Peyer's patch (tissue), 4 donors: ENCODE data around the gene TRHDE. TPM values are rescaled to one million over a fixed set of nuclear protein-coding genes. Genes with fewer than 3 reads are reported as not detected.

Experiments used
- DNase-seq, 3 donors: peaks; one replicate each; pipeline ENCODE4 v3.0.0-alpha.2; 2017 to 2019
- H3K27ac ChIP-seq, 4 donors: fragments of 200-600 bp; sonication (generic); one replicate each; pipeline ENCODE4 v1.5.1; 2016 to 2019
- H3K27me3 ChIP-seq, 2 donors: fragments of 200-600 bp; sonication (generic); one replicate each; pipeline ENCODE4 v1.5.1; 2019
- H3K36me3 ChIP-seq, 3 donors: fragments of 200-600 bp; sonication (generic); one replicate each; pipeline ENCODE4 v1.5.1; 2016 to 2019
- H3K4me1 ChIP-seq, 4 donors: fragments of 200-600 bp; sonication (generic); one replicate each; pipeline ENCODE4 v1.5.1; 2016 to 2019
- H3K4me3 ChIP-seq, 4 donors: fragments of 200-600 bp; sonication (generic); 1 replicate in 3 of 4; 2 replicates in 1 of 4; pipeline ENCODE4 v1.5.1; 2016 to 2019; ENCODE audit warnings: mild to moderate bottlenecking in 1 of 4
- H3K9me3 ChIP-seq, 4 donors: fragments of 200-600 bp; sonication (generic); one replicate each; pipeline ENCODE4 v1.5.1; 2016 to 2019; ENCODE audit warnings: mild to moderate bottlenecking in 1 of 4
- POLR2A ChIP-seq, 2 donors: fragments of 450-650 bp; IDR thresholded peaks; one replicate each; pipeline ENCODE4 v1.5.1; 2017; ENCODE audit warnings: antibody characterized with exemption in 2 of 2, mild to moderate bottlenecking in 2 of 2, moderate library complexity in 2 of 2
- total RNA-seq, 4 donors: library from RNA; depleted of rRNA; stranded (reverse); fragments of >200 nt; gene quantifications; one replicate each; pipeline ENCODE4 v1.1.0, GENCODE V29; 2016
- TF ChIP-seq, protein P1 (sequence below), 6 experiments: fragments of 450-650 bp in 4 of 6; fragments of 200-600 bp in 2 of 6; sonication (generic) in 1 of 6; IDR thresholded peaks; one replicate each; pipeline ENCODE4 v1.5.1; 2017 to 2019; ENCODE audit warnings: antibody characterized with exemption in 6 of 6, mild to moderate bottlenecking in 3 of 6, moderate library complexity in 1 of 6

TRHDE gene, protein sequence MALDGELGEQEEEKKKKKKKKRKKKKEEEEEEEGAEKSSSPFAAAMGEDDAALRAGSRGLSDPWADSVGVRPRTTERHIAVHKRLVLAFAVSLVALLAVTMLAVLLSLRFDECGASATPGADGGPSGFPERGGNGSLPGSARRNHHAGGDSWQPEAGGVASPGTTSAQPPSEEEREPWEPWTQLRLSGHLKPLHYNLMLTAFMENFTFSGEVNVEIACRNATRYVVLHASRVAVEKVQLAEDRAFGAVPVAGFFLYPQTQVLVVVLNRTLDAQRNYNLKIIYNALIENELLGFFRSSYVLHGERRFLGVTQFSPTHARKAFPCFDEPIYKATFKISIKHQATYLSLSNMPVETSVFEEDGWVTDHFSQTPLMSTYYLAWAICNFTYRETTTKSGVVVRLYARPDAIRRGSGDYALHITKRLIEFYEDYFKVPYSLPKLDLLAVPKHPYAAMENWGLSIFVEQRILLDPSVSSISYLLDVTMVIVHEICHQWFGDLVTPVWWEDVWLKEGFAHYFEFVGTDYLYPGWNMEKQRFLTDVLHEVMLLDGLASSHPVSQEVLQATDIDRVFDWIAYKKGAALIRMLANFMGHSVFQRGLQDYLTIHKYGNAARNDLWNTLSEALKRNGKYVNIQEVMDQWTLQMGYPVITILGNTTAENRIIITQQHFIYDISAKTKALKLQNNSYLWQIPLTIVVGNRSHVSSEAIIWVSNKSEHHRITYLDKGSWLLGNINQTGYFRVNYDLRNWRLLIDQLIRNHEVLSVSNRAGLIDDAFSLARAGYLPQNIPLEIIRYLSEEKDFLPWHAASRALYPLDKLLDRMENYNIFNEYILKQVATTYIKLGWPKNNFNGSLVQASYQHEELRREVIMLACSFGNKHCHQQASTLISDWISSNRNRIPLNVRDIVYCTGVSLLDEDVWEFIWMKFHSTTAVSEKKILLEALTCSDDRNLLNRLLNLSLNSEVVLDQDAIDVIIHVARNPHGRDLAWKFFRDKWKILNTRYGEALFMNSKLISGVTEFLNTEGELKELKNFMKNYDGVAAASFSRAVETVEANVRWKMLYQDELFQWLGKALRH
- 10 to 100 TPM in 3 of 4 donors, 1 to 10 TPM in 1; 3.3 to 23.8 (median 15.2) TPM for total RNA-seq

DNA sequence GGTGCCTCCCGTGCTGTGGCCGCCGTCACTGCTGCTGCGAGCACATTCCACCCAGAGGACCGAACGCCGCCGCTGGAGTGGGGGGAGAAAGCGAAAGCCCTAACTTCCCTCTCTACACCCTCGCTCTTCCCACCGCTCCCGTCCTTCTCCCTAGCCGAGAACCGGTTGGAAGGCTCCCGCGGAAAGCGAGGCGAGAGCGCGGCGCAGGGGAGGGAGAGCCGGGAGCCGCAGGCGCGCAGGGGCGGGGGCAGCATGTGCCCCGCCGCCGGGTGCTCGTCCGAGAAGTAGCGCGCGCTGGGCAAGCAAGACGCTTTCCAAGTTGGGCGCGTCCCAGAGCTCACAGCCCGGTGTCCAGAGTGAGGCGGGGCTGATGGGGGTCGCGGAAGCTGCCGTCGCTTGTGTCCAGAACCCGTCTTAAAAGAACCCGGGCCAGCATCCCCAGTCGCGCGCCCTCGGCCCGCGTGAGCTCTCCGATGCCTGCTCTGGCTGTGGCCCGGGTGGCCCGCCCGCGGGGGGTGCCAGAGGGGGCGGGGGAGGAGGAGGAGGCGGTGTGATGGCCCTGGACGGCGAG, at the start of gene TRHDE:
TRHDE (plus strand) TSS at position 280 of the 571 bp plus-strand sequence; CDS start at position 554, 274 bp downstream.
- Histone ChIP-seq H3K4me1 (peaks cover 0 to 21% (median 0%) of the 10 kb centered on the region in 4 donors), H3K27me3 (peaks cover 0 to 24% of the 10 kb centered on the region in 2 donors), H3K4me3 (peak within 1 kb of the TSS; percentile 30 to 58 (median 45)), H3K36me3 (no peaks in the 10 kb centered on the region), H3K9me3 (no peaks in the 10 kb centered on the region), H3K27ac (peak within 1 kb of the TSS; percentile 36 to 65 (median 49))
- DNase-seq: peak in 2 of 3 donors; percentile 42 to 52
- TF ChIP-seq, protein P1, sequence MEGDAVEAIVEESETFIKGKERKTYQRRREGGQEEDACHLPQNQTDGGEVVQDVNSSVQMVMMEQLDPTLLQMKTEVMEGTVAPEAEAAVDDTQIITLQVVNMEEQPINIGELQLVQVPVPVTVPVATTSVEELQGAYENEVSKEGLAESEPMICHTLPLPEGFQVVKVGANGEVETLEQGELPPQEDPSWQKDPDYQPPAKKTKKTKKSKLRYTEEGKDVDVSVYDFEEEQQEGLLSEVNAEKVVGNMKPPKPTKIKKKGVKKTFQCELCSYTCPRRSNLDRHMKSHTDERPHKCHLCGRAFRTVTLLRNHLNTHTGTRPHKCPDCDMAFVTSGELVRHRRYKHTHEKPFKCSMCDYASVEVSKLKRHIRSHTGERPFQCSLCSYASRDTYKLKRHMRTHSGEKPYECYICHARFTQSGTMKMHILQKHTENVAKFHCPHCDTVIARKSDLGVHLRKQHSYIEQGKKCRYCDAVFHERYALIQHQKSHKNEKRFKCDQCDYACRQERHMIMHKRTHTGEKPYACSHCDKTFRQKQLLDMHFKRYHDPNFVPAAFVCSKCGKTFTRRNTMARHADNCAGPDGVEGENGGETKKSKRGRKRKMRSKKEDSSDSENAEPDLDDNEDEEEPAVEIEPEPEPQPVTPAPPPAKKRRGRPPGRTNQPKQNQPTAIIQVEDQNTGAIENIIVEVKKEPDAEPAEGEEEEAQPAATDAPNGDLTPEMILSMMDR (IDR thresholded peaks at IDR 0.05): no peak
- no peak for TF ChIP-seq POLR2A (IDR thresholded peaks at IDR 0.05)

DNA sequence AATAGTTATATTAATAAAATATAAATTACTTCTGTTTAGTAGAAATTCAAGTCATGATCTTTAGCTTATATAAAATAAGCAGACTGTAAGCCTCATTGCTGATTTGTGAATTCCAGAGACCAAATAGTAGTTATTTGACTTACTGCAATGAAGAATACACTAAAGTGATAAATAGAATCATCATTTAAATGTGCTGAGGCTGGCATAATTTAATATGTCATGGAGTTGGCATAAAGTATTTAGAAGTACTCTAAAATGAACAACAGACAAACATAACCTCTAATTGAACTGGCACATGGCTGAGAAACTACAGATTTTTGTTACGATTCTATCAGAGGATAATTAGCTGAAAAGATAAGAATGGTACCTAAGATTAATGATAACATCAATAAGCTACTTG, 45.7 kb upstream of the TRHDE start:
- TF ChIP-seq, protein P1 (IDR thresholded peaks at IDR 0.05): no peak
- no peaks in the 10 kb centered on the region for H3K27me3 ChIP-seq
- H3K4me3 ChIP-seq: no peak overlapping the region
- no peaks in the 10 kb centered on the region for H3K4me1 ChIP-seq
- no peak for DNase-seq
- no peak overlapping the region for H3K27ac ChIP-seq
- H3K36me3 ChIP-seq: no peaks in the 10 kb centered on the region
- H3K9me3 ChIP-seq: no peaks in the 10 kb centered on the region

DNA sequence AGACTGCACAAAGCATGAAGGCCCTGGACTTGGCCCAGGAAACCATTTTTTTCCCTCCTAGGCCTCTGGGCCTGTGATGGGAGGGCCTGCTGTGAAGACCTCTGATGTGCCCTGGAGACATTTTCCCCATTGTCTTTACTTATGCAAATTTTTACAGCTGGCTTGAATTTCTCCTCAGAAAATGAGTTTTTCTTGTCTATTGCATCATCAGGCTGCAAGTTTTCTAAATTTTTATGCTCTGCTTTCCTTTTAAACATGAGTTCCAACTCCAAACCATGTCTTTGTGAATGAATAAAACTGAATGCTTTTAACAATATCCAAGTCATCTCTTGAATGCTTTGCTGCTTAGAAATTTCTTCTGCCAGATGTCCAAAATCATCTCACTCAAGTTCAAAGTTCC, 43.7 kb upstream of the TRHDE start:
- H3K36me3 ChIP-seq: no peaks in the 10 kb centered on the region
- no peaks in the 10 kb centered on the region for H3K9me3 ChIP-seq
- DNase-seq: no peak
- TF ChIP-seq, protein P1 (IDR thresholded peaks at IDR 0.05): no peak
- no peaks in the 10 kb centered on the region for H3K4me1 ChIP-seq
- H3K4me3 ChIP-seq: no peak overlapping the region
- H3K27ac ChIP-seq: no peak overlapping the region
- no peaks in the 10 kb centered on the region for H3K27me3 ChIP-seq

DNA sequence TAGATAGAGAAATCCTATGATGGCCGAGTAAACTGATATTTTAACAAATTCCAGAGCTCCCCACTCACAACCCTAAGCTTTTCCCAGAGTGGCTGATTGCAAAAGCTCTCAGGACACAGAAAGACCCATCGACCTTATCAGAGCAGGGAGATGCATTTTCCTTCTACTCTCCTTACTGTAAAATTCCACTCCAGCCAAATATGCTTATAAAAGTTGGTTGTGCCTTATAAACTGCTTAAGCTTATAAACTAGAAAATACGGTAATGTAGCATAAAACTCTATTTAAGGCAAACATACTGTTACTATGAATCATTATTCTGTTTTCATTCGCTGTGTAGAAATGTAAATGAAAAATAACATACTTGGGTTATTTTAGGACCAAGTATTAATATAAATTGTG, 41.6 kb upstream of the TRHDE start:
- no peak for DNase-seq
- no peak overlapping the region for H3K27ac ChIP-seq
- no peaks in the 10 kb centered on the region for H3K9me3 ChIP-seq
- H3K27me3 ChIP-seq: no peaks in the 10 kb centered on the region
- H3K4me3 ChIP-seq: no peak overlapping the region
- no peaks in the 10 kb centered on the region for H3K4me1 ChIP-seq
- TF ChIP-seq, protein P1 (IDR thresholded peaks at IDR 0.05): no peak
- no peak for TF ChIP-seq POLR2A (IDR thresholded peaks at IDR 0.05)
- H3K36me3 ChIP-seq: no peaks in the 10 kb centered on the region

DNA sequence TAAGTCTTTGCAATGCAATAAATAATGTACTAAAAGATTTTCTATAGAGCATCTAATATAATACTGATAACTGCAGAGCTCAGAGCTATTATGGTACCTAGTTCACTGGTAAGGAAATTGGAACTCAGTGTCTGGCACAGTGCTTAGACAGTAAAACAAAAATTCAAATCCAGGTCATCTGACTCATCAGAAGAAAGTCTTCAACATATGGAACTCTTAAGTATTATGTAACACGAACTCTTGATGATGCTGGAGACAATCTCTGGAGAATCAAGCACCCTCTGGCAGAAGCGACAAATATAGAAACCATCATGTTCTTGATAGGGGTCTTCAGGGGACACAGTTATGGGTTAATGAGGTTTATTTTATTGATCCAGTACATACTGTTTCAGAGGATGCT, 37.3 kb upstream of the TRHDE start:
- H3K4me3 ChIP-seq: no peak overlapping the region
- no peak for DNase-seq

More for the DNA sequence above, 37.3 kb upstream of the TRHDE start:
- no peaks in the 10 kb centered on the region for H3K27me3 ChIP-seq
- TF ChIP-seq POLR2A (IDR thresholded peaks at IDR 0.05): no peak
- TF ChIP-seq, protein P1 (IDR thresholded peaks at IDR 0.05): no peak
- no peaks in the 10 kb centered on the region for H3K4me1 ChIP-seq
- H3K27ac ChIP-seq: no peak overlapping the region
- no peaks in the 10 kb centered on the region for H3K9me3 ChIP-seq
- H3K36me3 ChIP-seq: no peaks in the 10 kb centered on the region
